Measurements from ENCODE around the gene TRIP10.
"Not testable (repeated sequence)": the region's sequence is repeated elsewhere in the genome, so short reads cannot be mapped to it uniquely, and the experiment has no call there.

The TRIP10 gene

GRCh38 chr19:6767081-6767356, 27.5 kb downstream of the TRIP10 start:
- DNase-seq (ENCODE audit: insufficient read length) (no peak), FAIRE-seq (peak; percentile 46)
- no peak for TF ChIP-seq TAF1 (IDR thresholded peaks at IDR 0.05; ENCODE audit: borderline replicate concordance, low read depth, low read length)
- TF ChIP-seq POLR2A (IDR thresholded peaks at IDR 0.05; ENCODE audit: low read depth, low read length): no peak
- no peak for TF ChIP-seq POLR2AphosphoS5 (IDR thresholded peaks at IDR 0.05; ENCODE audit: low read depth, low read length)

- no peak for TF ChIP-seq POLR2AphosphoS5 (IDR thresholded peaks at IDR 0.05; ENCODE audit: low read depth, low read length)
- TF ChIP-seq POLR2A (IDR thresholded peaks at IDR 0.05; ENCODE audit: low read depth, low read length): peak; percentile 16; the same call in 1 of the 2 replicates
- FAIRE-seq: peak; percentile 96
- peak; percentile 86 for DNase-seq (ENCODE audit: insufficient read length)
These were observed 28.1 kb downstream of the TRIP10 start, which contains the start of gene SH2D3A for GRCh38 chr19:6767357-6768235. Gene SH2D3A, minus strand, starts transcription at chr19:6767435. Its CDS starts 3,687 bp downstream, at chr19:6763748.

- TF ChIP-seq POLR2A (IDR thresholded peaks at IDR 0.05; ENCODE audit: low read depth, low read length) (no peak), POLR2AphosphoS5 (IDR thresholded peaks at IDR 0.05; ENCODE audit: low read depth, low read length) (no peak), TAF1 (IDR thresholded peaks at IDR 0.05; ENCODE audit: borderline replicate concordance, low read depth, low read length) (no peak)
- FAIRE-seq: no peak
- no peak for DNase-seq (ENCODE audit: insufficient read length)
These were observed 28.8 kb downstream of the TRIP10 start for GRCh38 chr19:6768236-6768785.

- DNase-seq (ENCODE audit: insufficient read length) (no peak), FAIRE-seq (no peak)
- no peak for TF ChIP-seq POLR2A (IDR thresholded peaks at IDR 0.05; ENCODE audit: low read depth, low read length)
- TF ChIP-seq TAF1 (IDR thresholded peaks at IDR 0.05; ENCODE audit: borderline replicate concordance, low read depth, low read length): no peak
- TF ChIP-seq POLR2AphosphoS5 (IDR thresholded peaks at IDR 0.05; ENCODE audit: low read depth, low read length): no peak
These were observed 29.6 kb downstream of the TRIP10 start for GRCh38 chr19:6769006-6769619.

GRCh38 chr19:6771648-6772027, 32.2 kb downstream of the TRIP10 start:
- not testable (repeated sequence) for DNase-seq (ENCODE audit: insufficient read length); FAIRE-seq

GRCh38 chr19:6772028-6772865, 32.8 kb downstream of the TRIP10 start, which contains the start of gene VAV1:
Gene VAV1, plus strand, starts transcription at chr19:6772708. Its CDS starts 100 bp downstream, at chr19:6772808.
- peak; percentile 96 for FAIRE-seq
- TF ChIP-seq TAF1 (IDR thresholded peaks at IDR 0.05; ENCODE audit: borderline replicate concordance, low read depth, low read length) (peak; percentile 80), POLR2A (IDR thresholded peaks at IDR 0.05; ENCODE audit: low read depth, low read length) (peak; percentile 89), POLR2AphosphoS5 (IDR thresholded peaks at IDR 0.05; ENCODE audit: low read depth, low read length) (peak; percentile 85)
- DNase-seq (ENCODE audit: insufficient read length): peak; percentile 93

GRCh38 chr19:6772866-6773322, 33.4 kb downstream of the TRIP10 start:
- FAIRE-seq (no peak), DNase-seq (ENCODE audit: insufficient read length) (no peak)
- TF ChIP-seq POLR2AphosphoS5 (IDR thresholded peaks at IDR 0.05; ENCODE audit: low read depth, low read length) (no peak), POLR2A (IDR thresholded peaks at IDR 0.05; ENCODE audit: low read depth, low read length) (no peak), TAF1 (IDR thresholded peaks at IDR 0.05; ENCODE audit: borderline replicate concordance, low read depth, low read length) (no peak)

- 0 out of 2 replicates have a peak, but pooled peaks have one; percentile 44 for TF ChIP-seq POLR2AphosphoS5 (IDR thresholded peaks at IDR 0.05; ENCODE audit: low read depth, low read length)
- peak; percentile 60; the same call in 1 of the 2 replicates for TF ChIP-seq TAF1 (IDR thresholded peaks at IDR 0.05; ENCODE audit: borderline replicate concordance, low read depth, low read length)
- peak; percentile 58; the same call in 1 of the 2 replicates for TF ChIP-seq POLR2A (IDR thresholded peaks at IDR 0.05; ENCODE audit: low read depth, low read length)
- peak; percentile 63 for DNase-seq (ENCODE audit: insufficient read length)
- FAIRE-seq: peak; percentile 86
These were observed 33.9 kb downstream of the TRIP10 start for GRCh38 chr19:6773323-6773931.

- FAIRE-seq (peak; percentile 27), DNase-seq (ENCODE audit: insufficient read length) (no peak)
- TF ChIP-seq POLR2AphosphoS5 (IDR thresholded peaks at IDR 0.05; ENCODE audit: low read depth, low read length) (no peak), POLR2A (IDR thresholded peaks at IDR 0.05; ENCODE audit: low read depth, low read length) (no peak), TAF1 (IDR thresholded peaks at IDR 0.05; ENCODE audit: borderline replicate concordance, low read depth, low read length) (no peak)
These were observed 35.6 kb downstream of the TRIP10 start for GRCh38 chr19:6774821-6775707.

- FAIRE-seq: not testable (repeated sequence)
These were observed 36.6 kb downstream of the TRIP10 start for GRCh38 chr19:6776045-6776444.

More at GRCh38 chr19:6776045-6776444, 36.6 kb downstream of the TRIP10 start:
- DNase-seq (ENCODE audit: insufficient read length): not testable (repeated sequence)
